ENCODE data around the gene LTBP3.

Gene LTBP3

DNA sequence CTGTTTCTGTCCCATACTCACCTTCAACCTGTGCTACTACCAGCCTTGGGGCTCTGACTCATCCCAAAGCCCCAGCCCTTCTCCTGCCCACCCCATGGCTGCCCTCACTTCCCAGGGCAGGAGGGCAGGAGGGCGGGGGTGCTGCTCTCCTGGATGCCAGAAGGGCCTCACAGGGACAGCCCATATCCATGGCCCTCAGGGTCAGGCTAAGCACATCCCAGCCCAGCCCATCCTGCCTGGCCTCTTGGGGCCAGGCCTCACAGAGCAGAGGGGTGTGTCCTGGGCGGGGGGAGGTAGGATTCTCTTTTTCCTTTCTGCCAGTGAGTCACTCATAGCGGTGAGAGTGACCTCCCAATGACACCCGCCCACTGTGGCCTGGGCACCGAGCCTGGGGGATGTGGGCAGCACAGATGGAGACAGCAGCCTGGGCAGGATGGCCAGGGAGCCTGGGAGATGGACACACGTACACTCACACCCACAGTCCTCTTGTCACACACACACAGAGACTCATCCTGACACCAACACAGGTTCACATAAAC is 2.4 kb downstream of the LTBP3 start:
- CTCF ChIA-PET: interaction anchor here (0.8 kb wide), 1 partner anchor 15 kb away, joined by 4 read pairs; no protein-coding TSS in a partner anchor
- TF ChIP-seq HDGF (IDR thresholded peaks at IDR 0.05; ENCODE audit: borderline replicate concordance) (no peak), L3MBTL2 (conservative IDR thresholded peaks at IDR 0.05) (no peak), SUZ12 (IDR thresholded peaks at IDR 0.05) (no peak), BHLHE40 (IDR thresholded peaks at IDR 0.05; ENCODE audit: borderline replicate concordance) (no peak), ZNF384 (IDR thresholded peaks at IDR 0.05) (no peak), ELF4 (IDR thresholded peaks at IDR 0.05) (no peak), CTBP1 (IDR thresholded peaks at IDR 0.05; ENCODE audit: borderline replicate concordance) (no peak), TARDBP (IDR thresholded peaks at IDR 0.05) (no peak), FOXA1 (IDR thresholded peaks at IDR 0.05) (no peak), LEF1 (IDR thresholded peaks at IDR 0.05; ENCODE audit: borderline replicate concordance) (no peak), ARNT (IDR thresholded peaks at IDR 0.05) (no peak), FOXK2 (IDR thresholded peaks at IDR 0.05) (no peak), SP1 (IDR thresholded peaks at IDR 0.05) (no peak), NFRKB (IDR thresholded peaks at IDR 0.05) (no peak), FOXM1 (IDR thresholded peaks at IDR 0.05; ENCODE audit: borderline replicate concordance) (no peak)
- TF ChIP-seq, protein P1, sequence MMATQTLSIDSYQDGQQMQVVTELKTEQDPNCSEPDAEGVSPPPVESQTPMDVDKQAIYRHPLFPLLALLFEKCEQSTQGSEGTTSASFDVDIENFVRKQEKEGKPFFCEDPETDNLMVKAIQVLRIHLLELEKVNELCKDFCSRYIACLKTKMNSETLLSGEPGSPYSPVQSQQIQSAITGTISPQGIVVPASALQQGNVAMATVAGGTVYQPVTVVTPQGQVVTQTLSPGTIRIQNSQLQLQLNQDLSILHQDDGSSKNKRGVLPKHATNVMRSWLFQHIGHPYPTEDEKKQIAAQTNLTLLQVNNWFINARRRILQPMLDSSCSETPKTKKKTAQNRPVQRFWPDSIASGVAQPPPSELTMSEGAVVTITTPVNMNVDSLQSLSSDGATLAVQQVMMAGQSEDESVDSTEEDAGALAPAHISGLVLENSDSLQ (IDR thresholded peaks at IDR 0.05): no peak
- POLR2A ChIA-PET: interaction anchor here (1.4 kb wide), 1 partner anchor 14 kb away, joined by 6 read pairs; the partner anchor contains the start of gene ZNRD2
- no peak for DNase-seq (ENCODE audit: extremely low spot score)

DNA sequence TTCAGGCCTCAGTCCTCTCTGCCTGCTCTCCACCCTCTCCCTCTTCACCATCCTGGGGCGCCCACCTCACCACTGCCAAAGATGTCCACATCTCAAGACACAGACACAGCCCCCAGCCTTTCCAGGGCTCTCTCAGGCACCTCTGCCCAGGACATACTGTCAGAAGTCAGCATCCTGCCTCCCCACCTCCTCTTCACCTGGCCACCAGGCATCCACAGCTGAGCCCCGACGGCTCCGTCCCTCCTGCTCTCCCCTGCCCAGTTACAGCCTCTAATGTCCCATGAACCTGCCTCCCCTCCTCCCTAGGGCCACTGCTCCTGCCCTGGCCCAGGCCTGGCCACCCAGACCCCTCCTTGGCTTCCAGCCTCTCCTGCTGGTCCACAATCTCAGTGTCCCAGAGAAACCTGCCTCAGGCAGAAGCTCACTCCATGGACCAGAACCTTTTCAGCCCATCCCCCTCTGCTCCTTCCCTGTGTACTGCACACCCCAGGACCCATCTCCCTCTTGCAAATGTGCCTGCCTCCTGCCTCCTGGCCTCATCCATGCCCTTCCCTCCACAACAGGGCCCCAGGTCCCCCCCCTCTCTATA is 3.2 kb downstream of the LTBP3 start:
- no peak for DNase-seq (ENCODE audit: extremely low spot score)
- TF ChIP-seq SP1 (IDR thresholded peaks at IDR 0.05) (no peak), FOXA1 (IDR thresholded peaks at IDR 0.05) (no peak), FOXK2 (IDR thresholded peaks at IDR 0.05) (no peak), NFRKB (IDR thresholded peaks at IDR 0.05) (no peak), BHLHE40 (IDR thresholded peaks at IDR 0.05; ENCODE audit: borderline replicate concordance) (no peak), TARDBP (IDR thresholded peaks at IDR 0.05) (no peak), ELF4 (IDR thresholded peaks at IDR 0.05) (no peak), HDGF (IDR thresholded peaks at IDR 0.05; ENCODE audit: borderline replicate concordance) (no peak), ARNT (IDR thresholded peaks at IDR 0.05) (no peak), FOXM1 (IDR thresholded peaks at IDR 0.05; ENCODE audit: borderline replicate concordance) (no peak), CTBP1 (IDR thresholded peaks at IDR 0.05; ENCODE audit: borderline replicate concordance) (no peak), L3MBTL2 (conservative IDR thresholded peaks at IDR 0.05) (no peak), LEF1 (IDR thresholded peaks at IDR 0.05; ENCODE audit: borderline replicate concordance) (no peak), SUZ12 (IDR thresholded peaks at IDR 0.05) (no peak)
- TF ChIP-seq, protein P1 (IDR thresholded peaks at IDR 0.05): no peak
- ChIA-PET POLR2A (interaction anchor here (1.4 kb wide), 1 partner anchor 15 kb away, joined by 6 read pairs; the partner anchor contains the start of gene ZNRD2), CTCF (interaction anchor here (0.8 kb wide), 1 partner anchor 14 kb away, joined by 4 read pairs; no protein-coding TSS in a partner anchor)

DNA sequence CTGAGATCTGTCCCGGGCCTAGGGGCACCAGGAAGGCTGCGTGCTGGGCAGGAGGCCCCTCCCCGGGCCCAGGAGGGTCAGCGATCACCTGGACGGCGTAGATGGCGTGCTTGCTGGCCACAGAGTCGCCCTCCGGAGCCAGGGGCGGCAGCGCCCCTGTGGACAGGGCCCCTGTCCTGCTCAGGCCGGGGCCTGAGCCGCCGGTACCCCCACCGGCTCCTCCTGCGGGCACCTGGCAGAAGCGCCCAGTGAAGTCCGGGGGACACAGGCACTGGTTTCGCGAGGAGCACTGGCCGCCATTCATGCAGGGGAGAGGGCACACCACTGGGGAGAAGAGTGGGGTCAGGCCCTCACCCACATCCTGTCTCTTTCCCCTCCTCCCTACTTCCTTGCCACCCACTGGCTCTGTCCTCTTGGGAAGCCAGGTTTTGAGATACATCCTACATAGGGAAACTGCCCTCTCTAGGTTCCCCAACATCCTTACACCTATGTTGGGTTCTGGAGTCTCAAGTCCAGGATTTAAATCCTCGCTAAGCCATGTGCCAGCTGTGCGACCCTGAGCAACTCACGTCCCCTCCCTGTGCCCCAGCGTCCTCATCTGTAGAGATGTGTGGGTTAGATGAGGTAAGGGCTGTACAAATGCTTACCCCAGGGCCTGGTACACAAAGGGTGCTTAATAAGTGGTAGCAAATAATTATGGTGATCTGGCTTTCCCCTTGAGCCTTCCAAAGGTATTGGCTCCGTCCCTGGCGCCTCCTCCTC is 3.9 kb downstream of the LTBP3 start:
- TF ChIP-seq FOXA1 (IDR thresholded peaks at IDR 0.05) (no peak), SUZ12 (IDR thresholded peaks at IDR 0.05) (no peak), NFRKB (IDR thresholded peaks at IDR 0.05) (no peak), LEF1 (IDR thresholded peaks at IDR 0.05; ENCODE audit: borderline replicate concordance) (no peak), ZNF384 (IDR thresholded peaks at IDR 0.05) (no peak), TARDBP (IDR thresholded peaks at IDR 0.05) (no peak), FOXM1 (IDR thresholded peaks at IDR 0.05; ENCODE audit: borderline replicate concordance) (no peak), HDGF (IDR thresholded peaks at IDR 0.05; ENCODE audit: borderline replicate concordance) (no peak), FOXK2 (IDR thresholded peaks at IDR 0.05) (no peak), ELF4 (IDR thresholded peaks at IDR 0.05) (no peak), CTBP1 (IDR thresholded peaks at IDR 0.05; ENCODE audit: borderline replicate concordance) (no peak), L3MBTL2 (conservative IDR thresholded peaks at IDR 0.05) (no peak)
- TF ChIP-seq, protein P1 (IDR thresholded peaks at IDR 0.05): no peak
- POLR2A ChIA-PET: interaction anchor here (1.4 kb wide), 1 partner anchor 16 kb away, joined by 6 read pairs; the partner anchor contains the start of gene ZNRD2
- no peak for DNase-seq (ENCODE audit: extremely low spot score)
- CTCF ChIA-PET: interaction anchor here (3.7 kb wide), 1 partner anchor 13 kb away, joined by 19 read pairs; no protein-coding TSS in a partner anchor

DNA sequence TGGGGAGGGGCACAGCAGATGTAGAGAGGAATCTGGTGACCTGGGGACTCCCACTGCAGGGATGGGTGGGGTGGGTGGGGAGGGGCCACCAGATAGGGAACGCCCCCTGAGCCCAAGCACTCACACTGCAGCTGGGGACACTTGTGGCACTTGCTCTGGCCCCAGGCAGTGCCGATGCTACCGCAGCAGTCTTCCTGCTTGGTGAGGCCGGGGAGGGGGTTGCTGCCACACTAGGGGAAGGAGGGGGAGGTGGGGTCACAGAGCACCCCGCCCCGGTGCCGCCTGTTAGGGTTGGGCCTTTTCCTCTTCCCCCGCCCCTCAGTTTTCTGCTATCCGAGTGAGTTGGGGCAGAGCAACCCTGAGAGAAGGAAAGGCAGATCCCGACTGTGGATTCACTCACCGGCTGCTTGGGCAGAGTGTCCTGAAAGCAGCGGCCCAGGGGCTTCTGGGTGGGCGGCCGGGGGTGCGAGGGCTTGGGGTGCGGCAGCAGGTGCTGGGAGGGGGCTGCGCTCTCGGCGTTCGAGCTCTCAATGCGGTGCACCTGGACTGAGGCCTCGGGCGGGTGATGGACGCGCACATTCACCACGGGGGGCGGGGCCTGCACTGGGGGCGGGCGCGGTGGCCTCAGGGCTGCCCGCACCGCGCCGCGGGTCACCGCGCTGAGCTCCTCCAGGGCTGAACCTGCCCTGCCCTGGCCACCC is 4.7 kb downstream of the LTBP3 start:
- no peak for TF ChIP-seq HDGF (IDR thresholded peaks at IDR 0.05; ENCODE audit: borderline replicate concordance)
- no peak for TF ChIP-seq SP1 (IDR thresholded peaks at IDR 0.05)
- no peak for TF ChIP-seq BHLHE40 (IDR thresholded peaks at IDR 0.05; ENCODE audit: borderline replicate concordance)
- no peak for TF ChIP-seq FOXA1 (IDR thresholded peaks at IDR 0.05)
- no peak for TF ChIP-seq L3MBTL2 (conservative IDR thresholded peaks at IDR 0.05)
- no peak for TF ChIP-seq ARNT (IDR thresholded peaks at IDR 0.05)
- no peak for TF ChIP-seq FOXK2 (IDR thresholded peaks at IDR 0.05)
- no peak for TF ChIP-seq FOXM1 (IDR thresholded peaks at IDR 0.05; ENCODE audit: borderline replicate concordance)
- no peak for TF ChIP-seq TARDBP (IDR thresholded peaks at IDR 0.05)
- CTCF ChIA-PET: interaction anchor here (3.7 kb wide), 1 partner anchor 12 kb away, joined by 19 read pairs; no protein-coding TSS in a partner anchor
- no peak for DNase-seq (ENCODE audit: extremely low spot score)
- POLR2A ChIA-PET: interaction anchor here (2.1 kb wide), 1 partner anchor 19 kb away, joined by 5 read pairs; the partner anchor contains the start of gene FAM89B

Measured in HEK293T (cell line).